T-helper 2 cell treated with Interferon-gamma antibody and Interleukin-4, amounts not matched to agents 5 μg/mL and 100 μg/mL, for 36 hours (primary cell): Measurements from ENCODE around the gene GLRX3.
"Not testable (repeated sequence)": the region's sequence is repeated elsewhere in the genome, so short reads cannot be mapped to it uniquely, and the experiment has no call there.

ENCODE experiments used
- DNase-seq: peaks from one replicate; pipeline ENCODE4 v3.0.0; 2021; ENCODE audit warnings: low spot score
- H3K27ac Mint-ChIP-seq: one replicate; pipeline ENCODE4 v1.8.0; 2021; ENCODE audit warnings: mild to moderate bottlenecking, mixed read lengths
- H3K27me3 Mint-ChIP-seq: one replicate; pipeline ENCODE4 v1.8.0; 2021; ENCODE audit warnings: low read depth, mixed read lengths
- H3K36me3 Mint-ChIP-seq: one replicate; pipeline ENCODE4 v1.8.0; 2021; ENCODE audit warnings: low read depth, mixed read lengths
- H3K4me1 Mint-ChIP-seq: one replicate; pipeline ENCODE4 v1.8.0; 2021; ENCODE audit warnings: low read depth, mixed read lengths
- H3K4me3 Mint-ChIP-seq: one replicate; pipeline ENCODE4 v1.8.0; 2022; ENCODE audit warnings: mild to moderate bottlenecking, moderate library complexity, mixed read lengths
- H3K9me3 Mint-ChIP-seq: one replicate; pipeline ENCODE4 v1.8.0; 2021; ENCODE audit warnings: mixed read lengths

GLRX3 gene

DNA sequence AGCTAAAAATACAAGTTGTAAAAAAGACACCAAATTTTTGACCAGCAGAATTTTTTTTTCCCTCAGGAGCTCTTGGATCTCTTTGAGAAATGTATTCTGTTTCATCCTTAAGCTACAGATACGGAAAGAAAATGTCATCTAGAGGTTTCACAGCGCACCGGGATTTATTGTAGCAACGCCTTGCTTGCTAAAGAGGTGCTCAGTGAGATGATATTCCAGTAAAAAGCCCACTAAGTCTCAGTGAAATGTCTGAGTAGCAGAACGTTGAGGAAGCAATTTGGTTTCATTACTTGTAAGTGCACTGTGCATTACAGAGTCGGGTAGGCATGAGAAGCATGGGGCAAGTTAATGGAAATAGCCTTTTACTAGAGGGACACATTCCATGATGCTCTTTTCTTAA, 62.5 kb downstream of the GLRX3 start:
- no peak overlapping the region for H3K4me3 Mint-ChIP-seq
- no peaks in the 10 kb centered on the region for H3K4me1 Mint-ChIP-seq
- no peaks in the 10 kb centered on the region for H3K9me3 Mint-ChIP-seq
- H3K27me3 Mint-ChIP-seq: no peaks in the 10 kb centered on the region
- H3K27ac Mint-ChIP-seq: no peak overlapping the region
- no peaks in the 10 kb centered on the region for H3K36me3 Mint-ChIP-seq
- no peak for DNase-seq

DNA sequence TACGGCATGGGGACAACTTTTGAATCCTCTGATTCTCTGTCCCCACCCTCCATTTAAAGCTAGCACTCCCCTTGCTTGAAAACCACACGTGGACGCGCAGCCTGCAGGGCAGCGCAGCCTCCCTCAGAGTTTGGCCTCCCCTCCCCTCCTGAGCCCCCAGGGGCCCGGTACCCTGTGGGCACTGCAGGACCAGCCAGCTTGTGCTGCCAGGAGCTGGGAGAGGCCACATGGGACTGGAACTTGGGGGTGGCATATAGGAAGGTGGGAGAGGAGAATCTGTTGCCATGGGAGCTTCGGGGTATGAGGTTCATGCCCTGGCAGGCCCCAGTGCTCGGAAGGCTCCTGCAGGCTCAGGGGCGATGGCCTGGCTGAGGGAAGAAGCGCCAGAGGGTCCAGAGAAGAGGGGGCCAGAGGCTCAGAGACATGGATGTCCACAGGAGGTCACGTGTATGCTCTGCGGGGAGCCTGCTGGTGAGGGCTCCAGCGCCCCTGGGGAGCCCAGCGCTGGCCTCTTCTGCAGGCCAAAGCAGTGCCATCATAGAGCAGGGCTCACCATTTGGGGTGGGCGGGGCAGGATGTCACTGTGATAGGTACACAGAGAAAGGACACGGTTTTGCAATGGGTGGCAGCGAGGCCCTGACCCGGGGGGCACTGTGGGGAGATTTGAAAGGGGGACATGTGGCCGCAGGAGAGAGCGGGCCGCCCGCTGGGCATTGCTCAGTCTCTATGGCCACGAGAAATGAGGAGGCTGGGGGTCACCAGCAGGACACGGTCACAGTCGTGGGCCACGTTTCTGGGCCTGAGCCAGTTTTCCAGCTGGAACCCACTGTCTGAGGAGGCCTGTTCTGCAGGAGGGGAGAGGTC, 64.2 kb downstream of the GLRX3 start:
- Mint-ChIP-seq H3K9me3 (no peaks in the 10 kb centered on the region), H3K4me3 (no peak overlapping the region), H3K27me3 (no peaks in the 10 kb centered on the region), H3K27ac (no peak overlapping the region), H3K36me3 (no peaks in the 10 kb centered on the region), H3K4me1 (no peaks in the 10 kb centered on the region)
- no peak for DNase-seq

DNA sequence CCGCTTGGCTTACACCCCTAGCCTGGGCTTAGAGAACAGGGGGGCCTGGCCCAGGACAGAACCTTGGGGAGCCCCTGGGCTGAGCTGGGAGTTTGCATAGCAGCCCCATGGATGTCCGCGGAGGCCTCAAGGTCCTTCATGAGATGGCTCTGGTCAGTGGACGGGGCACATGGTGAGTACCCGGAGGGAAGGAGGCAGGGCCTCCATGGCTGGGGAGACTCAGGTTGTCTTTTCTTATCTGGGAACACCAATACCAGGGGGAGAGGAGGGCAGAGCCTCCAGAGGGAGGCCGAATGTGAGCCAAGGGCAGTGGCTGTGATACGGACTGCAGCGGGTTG, 64.8 kb downstream of the GLRX3 start:
- no peak overlapping the region for H3K27ac Mint-ChIP-seq
- H3K4me3 Mint-ChIP-seq: no peak overlapping the region
- no peaks in the 10 kb centered on the region for H3K9me3 Mint-ChIP-seq
- no peaks in the 10 kb centered on the region for H3K27me3 Mint-ChIP-seq
- H3K4me1 Mint-ChIP-seq: no peaks in the 10 kb centered on the region
- H3K36me3 Mint-ChIP-seq: no peaks in the 10 kb centered on the region
- DNase-seq: no peak

DNA sequence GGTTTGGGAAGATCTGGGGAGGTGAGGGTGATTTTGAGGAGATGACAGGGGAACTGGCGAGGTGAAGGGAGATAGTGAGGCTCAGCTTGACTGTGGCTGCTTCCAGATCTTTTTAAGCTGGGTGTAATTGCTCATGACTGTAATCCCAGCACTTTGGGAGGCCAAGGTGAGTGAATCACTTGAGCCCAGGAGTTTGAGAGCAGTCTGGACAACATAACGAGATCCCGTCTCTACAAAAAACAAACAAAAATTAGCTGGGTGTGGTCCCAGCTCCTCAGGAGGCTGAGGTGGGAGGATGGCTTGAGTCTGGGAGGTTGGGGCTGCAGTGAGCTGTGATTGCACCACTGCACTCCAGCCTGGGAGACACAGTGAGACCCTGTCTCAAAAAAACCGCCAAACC, 66.0 kb downstream of the GLRX3 start:
- not testable (repeated sequence) for H3K4me1 Mint-ChIP-seq, H3K27ac Mint-ChIP-seq, H3K9me3 Mint-ChIP-seq, DNase-seq, H3K27me3 Mint-ChIP-seq, H3K4me3 Mint-ChIP-seq, H3K36me3 Mint-ChIP-seq

DNA sequence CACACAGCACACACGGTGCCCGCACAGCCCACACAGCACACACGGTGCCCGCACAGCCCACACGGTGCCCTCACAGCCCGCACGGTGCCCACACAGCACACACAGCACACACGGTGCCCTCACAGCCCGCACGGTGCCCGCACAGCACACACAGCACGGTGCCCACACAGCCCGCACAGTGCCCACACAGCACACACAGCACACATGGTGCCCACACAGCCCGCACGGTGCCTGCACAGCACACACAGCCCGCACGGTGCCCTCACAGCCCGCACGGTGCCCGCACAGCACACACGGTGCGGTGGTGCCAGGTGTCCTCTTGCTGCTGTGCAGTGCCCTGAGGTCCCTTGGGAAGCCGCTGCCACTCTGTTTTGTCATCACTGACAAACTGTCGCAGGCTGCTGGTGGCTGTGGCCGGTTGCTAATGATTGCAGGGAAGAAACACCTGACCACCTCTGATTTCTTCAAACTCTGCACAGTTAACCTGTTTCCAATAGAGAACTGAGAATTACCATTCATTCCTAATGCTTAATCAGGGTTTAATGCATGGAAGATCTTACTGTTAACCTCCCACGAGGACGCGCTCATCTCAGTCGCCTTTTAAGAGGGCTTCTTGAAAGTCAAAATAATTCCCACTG, 66.9 kb downstream of the GLRX3 start:
- Mint-ChIP-seq H3K4me1 (no peaks in the 10 kb centered on the region), H3K9me3 (no peaks in the 10 kb centered on the region), H3K36me3 (no peaks in the 10 kb centered on the region), H3K27me3 (no peaks in the 10 kb centered on the region), H3K27ac (no peak overlapping the region), H3K4me3 (no peak overlapping the region)
- no peak for DNase-seq

DNA sequence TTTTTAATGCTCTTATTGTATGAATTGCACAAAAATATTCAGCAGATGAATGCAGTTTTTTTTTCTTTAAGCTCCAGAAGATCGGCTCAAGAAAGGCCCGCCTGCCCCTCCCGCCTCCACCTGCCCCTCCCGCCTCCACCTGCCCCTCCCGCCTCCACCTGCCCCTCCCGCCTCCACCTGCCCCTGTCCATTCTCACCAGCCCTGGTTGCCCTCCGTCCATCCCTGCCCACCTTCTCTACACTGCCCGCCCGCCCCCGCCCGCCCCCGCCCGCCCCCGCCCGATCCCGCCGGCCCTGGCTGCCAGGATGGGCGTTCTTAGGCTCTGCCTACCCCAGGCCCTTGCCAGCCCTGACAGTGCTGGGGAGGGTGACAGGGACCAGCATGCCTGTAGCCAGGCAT, 67.4 kb downstream of the GLRX3 start:
- Mint-ChIP-seq H3K4me1 (no peaks in the 10 kb centered on the region), H3K4me3 (no peak overlapping the region), H3K27me3 (no peaks in the 10 kb centered on the region), H3K36me3 (no peaks in the 10 kb centered on the region), H3K9me3 (no peaks in the 10 kb centered on the region), H3K27ac (no peak overlapping the region)
- DNase-seq: no peak

DNA sequence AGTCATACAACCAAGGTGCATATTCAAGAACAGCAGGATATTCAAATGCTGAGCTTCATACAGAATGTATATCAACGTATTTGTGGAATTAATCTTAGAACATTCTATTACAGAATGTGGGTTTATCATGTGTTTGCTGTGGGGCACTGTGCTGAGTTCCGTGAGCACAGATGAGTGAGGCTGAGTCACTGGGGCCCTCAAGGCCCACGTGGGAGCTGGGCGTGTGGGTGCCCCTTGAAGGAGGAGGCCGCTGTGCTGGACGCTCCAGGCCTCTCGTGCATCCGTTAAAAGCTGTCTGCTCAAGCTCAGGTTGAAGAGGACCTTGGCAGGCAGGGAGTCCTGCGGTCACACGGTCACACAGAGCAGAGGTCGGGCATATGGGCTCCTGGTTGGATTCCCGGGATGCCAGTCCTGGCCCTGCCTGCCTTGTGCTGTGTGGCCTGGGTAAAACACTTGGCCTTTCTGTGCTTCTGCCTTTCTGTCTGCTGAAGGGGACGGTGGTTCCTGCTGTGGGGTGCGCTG, 70.1 kb downstream of the GLRX3 start:
- H3K27ac Mint-ChIP-seq: no peak overlapping the region
- H3K27me3 Mint-ChIP-seq: no peaks in the 10 kb centered on the region
- no peaks in the 10 kb centered on the region for H3K9me3 Mint-ChIP-seq
- no peaks in the 10 kb centered on the region for H3K36me3 Mint-ChIP-seq
- no peak for DNase-seq
- H3K4me1 Mint-ChIP-seq: no peaks in the 10 kb centered on the region
- no peak overlapping the region for H3K4me3 Mint-ChIP-seq

DNA sequence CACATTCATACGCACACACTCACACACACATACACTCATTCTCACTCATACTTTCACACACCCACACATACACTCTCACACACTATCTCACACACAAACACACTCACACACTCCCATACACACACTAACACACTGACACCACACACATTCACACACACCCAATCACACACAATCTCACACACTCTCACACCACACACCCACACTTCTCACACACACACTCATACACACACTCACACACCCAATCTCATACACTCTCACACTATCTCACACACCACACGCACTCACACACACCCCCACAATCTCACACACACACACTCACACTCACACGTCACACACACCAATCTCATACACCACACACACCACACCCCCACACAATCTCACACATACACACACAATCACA, 71.0 kb downstream of the GLRX3 start:
- H3K4me3 Mint-ChIP-seq: no peak overlapping the region
- no peaks in the 10 kb centered on the region for H3K9me3 Mint-ChIP-seq
- DNase-seq: no peak
- no peaks in the 10 kb centered on the region for H3K4me1 Mint-ChIP-seq
- H3K27me3 Mint-ChIP-seq: no peaks in the 10 kb centered on the region
- H3K27ac Mint-ChIP-seq: no peak overlapping the region
- H3K36me3 Mint-ChIP-seq: no peaks in the 10 kb centered on the region

DNA sequence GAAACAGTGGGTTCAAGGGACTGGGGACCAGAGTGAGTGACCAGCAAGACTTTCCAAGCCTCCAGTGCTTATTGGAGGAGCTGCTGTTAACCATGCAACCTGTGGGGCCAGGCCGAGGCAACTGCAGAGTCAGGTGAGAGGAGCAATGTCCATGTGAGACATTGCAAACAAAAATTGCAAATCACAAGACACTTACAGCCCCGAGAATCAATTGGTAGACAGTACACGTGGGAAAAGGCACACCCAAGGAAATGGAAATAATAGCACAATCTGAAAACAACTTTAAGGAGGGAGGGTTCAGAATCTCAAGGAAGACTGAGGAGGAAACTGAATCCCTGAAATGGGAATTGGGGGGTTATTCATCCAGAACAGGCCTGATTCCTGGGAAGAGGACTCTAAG, 72.6 kb downstream of the GLRX3 start:
- no peaks in the 10 kb centered on the region for H3K36me3 Mint-ChIP-seq
- H3K4me1 Mint-ChIP-seq: no peaks in the 10 kb centered on the region
- no peak overlapping the region for H3K4me3 Mint-ChIP-seq
- peaks cover 4% of the 10 kb centered on the region for H3K9me3 Mint-ChIP-seq
- no peak overlapping the region for H3K27ac Mint-ChIP-seq
- no peaks in the 10 kb centered on the region for H3K27me3 Mint-ChIP-seq
- no peak for DNase-seq

DNA sequence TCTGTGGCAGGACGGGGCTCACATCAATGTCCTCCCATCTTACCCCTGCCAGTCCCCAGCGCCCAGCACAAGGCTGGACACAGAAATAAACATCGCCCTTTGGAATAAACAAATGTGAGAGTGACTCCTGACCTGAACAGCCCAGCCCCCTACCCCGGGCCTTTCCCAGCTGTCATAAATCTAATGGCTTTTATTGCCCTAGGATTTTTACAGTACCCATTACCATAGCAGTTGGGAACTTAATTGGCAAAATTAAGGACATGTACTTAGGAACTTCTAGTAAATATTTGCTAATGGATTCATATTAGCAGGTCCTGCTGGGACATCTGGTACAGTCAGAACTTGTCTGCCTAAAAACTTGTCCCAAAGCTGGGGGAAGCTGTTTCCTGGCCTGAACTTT, 76.6 kb downstream of the GLRX3 start:
- peaks cover 10% of the 10 kb centered on the region for H3K9me3 Mint-ChIP-seq
- H3K27me3 Mint-ChIP-seq: no peaks in the 10 kb centered on the region
- no peak overlapping the region for H3K27ac Mint-ChIP-seq
- H3K4me1 Mint-ChIP-seq: no peaks in the 10 kb centered on the region
- no peaks in the 10 kb centered on the region for H3K36me3 Mint-ChIP-seq
- H3K4me3 Mint-ChIP-seq: no peak overlapping the region
- DNase-seq: no peak

DNA sequence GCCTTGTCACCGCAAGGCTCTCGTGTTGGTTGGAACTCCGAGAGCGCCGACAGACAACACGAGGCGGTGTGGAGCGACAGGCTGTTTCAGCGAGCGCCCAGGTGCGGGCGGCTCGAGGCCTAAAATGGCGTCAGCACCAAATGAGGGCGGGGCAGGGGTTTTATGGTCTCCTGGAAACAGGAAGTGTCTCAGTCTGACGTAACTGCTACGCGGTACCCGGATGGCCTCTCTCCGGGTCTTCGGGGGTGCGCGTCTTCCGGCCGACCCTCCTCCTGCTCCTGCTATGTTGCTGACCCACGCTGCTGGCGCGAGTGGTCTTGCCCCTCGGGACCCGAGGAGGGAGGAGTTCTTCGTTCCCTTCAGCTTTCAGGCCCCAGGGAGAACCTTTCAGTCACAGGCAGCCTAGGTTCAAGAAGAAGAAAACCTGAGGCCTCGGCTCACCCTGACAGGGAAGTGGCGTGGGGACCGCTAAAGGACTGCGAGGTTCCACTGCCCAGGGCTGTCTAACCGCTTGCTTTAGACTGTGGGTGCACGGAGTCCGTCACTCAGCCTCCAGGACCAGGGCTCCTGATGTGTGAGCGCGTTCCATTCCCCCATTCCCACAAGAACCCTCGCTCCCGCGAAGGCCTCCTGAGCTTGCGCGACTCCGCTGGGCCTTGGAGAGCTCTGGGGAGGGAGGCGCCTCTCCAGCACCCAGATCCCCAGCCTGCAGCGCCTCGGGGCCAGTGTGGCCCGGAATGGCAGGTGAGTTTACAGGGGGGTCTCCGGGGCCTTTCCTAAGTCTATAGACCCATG, 77.3 kb downstream of the GLRX3 start:
- H3K4me3 Mint-ChIP-seq: no peak overlapping the region
- peaks cover 10% of the 10 kb centered on the region for H3K9me3 Mint-ChIP-seq
- no peaks in the 10 kb centered on the region for H3K27me3 Mint-ChIP-seq
- no peak overlapping the region for H3K27ac Mint-ChIP-seq
- H3K4me1 Mint-ChIP-seq: no peaks in the 10 kb centered on the region
- no peak for DNase-seq
- no peaks in the 10 kb centered on the region for H3K36me3 Mint-ChIP-seq

DNA sequence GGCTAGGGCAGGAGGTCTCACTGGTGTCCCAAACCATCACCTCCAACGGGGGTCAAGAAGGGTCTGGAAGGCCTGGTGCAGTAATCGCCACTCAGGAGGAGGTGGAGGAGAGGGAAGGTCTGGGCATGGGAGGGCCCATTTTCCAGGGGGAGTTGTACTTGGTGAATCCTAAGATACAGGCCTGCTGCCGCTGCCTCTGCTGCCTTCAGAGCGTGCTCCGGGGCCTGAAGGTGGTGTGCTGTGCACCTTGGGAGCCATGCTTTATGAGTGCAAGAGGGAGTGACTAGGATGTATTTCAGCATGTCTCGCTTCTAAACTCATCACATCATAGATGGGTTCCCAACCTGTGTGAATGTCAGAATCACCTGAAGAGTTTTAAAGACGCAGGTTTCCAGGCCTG, 78.2 kb downstream of the GLRX3 start:
- Mint-ChIP-seq H3K9me3 (peaks cover 10% of the 10 kb centered on the region), H3K4me1 (no peaks in the 10 kb centered on the region), H3K36me3 (no peaks in the 10 kb centered on the region), H3K27me3 (no peaks in the 10 kb centered on the region), H3K4me3 (no peak overlapping the region), H3K27ac (no peak overlapping the region)
- no peak for DNase-seq

DNA sequence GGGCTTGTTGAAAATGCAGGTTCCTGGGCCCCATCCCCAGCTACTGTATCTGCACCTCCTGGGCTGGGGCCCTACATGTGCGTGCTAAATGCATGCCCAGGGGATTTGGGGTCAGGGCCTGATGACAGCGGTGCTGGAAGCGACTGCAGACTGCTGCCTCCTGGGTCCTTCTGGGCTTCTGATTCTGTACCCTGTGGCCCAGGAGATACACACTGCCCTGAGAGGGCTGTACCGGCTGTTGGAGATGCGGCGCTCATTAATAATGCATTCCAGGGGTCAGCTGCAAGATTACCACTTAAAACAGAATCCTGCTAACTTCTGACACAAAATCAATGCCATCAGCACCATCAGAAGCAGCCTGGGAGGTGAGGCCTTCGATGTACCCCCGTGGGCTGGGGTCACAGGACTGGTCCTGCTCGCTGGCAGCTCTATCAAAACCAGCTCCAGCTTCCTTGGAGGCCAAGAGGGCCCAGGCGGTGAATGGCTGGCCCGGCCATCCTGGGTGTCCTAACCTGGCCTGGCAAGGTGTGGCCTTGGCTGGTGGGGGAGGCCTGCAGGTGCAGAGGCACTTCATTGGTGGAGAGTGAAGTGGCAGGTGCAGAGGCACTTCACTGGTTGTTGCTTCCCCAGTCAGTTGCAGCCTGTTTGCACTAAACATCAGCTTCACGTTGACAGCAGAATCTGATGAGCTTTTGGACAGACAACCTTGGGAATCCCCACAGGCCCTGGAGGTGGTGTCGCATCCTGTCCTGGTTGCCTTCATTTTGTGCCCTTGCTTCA, 79.2 kb downstream of the GLRX3 start:
- H3K27ac Mint-ChIP-seq: no peak overlapping the region
- no peaks in the 10 kb centered on the region for H3K36me3 Mint-ChIP-seq
- H3K27me3 Mint-ChIP-seq: no peaks in the 10 kb centered on the region
- no peaks in the 10 kb centered on the region for H3K4me1 Mint-ChIP-seq
- no peak overlapping the region for H3K4me3 Mint-ChIP-seq
- no peak for DNase-seq
- H3K9me3 Mint-ChIP-seq: peaks cover 10% of the 10 kb centered on the region

DNA sequence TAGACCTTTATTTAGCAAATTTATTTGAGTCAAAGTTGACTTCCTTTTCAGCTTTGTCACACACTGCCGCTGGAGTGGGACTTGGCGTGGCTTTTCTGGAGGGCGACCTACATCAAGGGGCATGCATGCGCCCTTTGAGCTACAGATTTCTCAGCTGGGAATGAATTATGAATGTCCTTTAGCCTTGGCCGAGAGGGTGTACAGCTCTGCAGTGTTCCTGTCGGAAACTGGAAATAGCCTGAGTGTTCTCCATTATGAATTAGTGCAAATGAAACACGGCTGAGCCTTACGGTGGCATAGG, 79.7 kb downstream of the GLRX3 start:
- Mint-ChIP-seq H3K4me1 (no peaks in the 10 kb centered on the region), H3K27me3 (no peaks in the 10 kb centered on the region), H3K9me3 (peaks cover 10% of the 10 kb centered on the region), H3K36me3 (no peaks in the 10 kb centered on the region), H3K27ac (no peak overlapping the region), H3K4me3 (no peak overlapping the region)
- no peak for DNase-seq
